ENCODE results near the gene TMEM51. TPM values are rescaled to one million over a fixed set of nuclear protein-coding genes. Genes with fewer than 3 reads are reported as not detected.

Gene TMEM51
- total RNA-seq, 1 donor from 2014 or later, result 2.4 TPM

DNA sequence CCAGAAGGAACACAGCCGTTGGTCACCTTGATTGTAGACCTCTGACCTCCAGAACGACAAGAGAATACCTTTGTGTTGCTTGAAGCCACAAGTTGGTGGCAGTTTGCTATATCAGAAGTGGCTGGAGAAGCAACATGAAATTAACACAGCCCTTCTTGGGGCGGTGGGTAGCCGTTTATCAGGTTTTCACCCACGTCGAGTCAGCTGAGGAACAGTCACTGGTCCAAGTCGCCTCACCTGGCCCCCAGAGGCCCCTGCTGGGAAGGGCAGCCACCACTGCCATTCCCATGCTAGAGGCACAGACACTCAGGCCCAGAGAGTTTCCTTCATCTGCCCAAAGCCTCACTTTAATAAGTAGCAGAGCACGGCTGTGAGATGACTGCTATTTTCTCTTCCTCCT, 37.7 kb downstream of the TMEM51 start:
- DNase-seq (ENCODE audit: low spot score) (no peak), ATAC-seq (no peak)

DNA sequence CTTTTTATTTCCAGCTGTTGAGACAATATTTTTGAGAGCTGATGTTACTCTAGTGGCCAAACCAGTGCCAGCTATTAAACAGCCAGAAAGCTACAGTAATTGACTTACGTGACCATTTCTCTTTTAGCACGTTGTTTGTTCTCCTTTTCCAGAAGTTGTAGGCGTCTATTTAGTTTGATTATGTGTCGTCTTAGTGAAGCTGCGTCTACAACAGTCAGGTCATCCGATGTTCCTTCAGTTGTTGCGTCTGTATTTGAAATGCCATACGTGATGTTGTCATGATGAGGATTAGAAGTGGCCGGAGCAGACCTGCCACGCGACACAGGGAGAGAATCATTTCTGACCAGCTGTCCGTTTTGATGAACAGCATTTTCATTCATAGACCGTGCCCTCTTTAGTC, 38.2 kb downstream of the TMEM51 start:
- DNase-seq (ENCODE audit: low spot score), result no peak

DNA sequence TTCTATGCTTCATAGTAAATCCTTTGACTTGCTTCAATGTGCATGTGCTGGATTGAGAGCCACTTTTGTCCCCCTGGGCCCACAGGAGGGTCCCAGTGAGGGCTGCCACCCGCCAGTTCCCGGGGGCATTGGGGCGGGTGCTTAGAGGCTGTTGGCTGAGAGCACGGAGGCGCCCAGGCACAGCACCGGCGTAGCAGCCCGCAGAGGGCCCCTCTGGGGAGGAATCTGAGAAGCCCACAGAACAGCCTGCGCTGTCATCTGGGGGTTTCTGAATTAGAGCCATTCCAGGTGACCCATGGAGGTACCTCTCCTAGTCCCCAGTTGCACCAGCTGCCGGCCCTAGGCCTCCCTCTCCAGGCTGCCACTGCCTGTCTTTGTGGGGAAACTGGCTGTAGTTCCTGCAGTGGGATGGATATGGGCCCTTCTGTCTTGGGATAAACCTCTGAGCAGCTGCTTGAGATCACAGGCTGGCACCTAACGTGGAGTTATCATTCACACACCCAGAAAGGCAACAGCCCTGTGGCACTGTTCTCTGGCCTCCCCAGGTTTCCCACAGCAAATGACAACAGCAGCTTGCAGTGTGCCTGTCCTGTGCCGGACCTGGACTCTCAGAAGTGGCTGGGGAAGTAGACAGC, 39.5 kb downstream of the TMEM51 start:
- no peak for ATAC-seq
- no peak for DNase-seq (ENCODE audit: low spot score)

More for the DNA sequence above, 38.2 kb downstream of the TMEM51 start:
- no peak for ATAC-seq

DNA sequence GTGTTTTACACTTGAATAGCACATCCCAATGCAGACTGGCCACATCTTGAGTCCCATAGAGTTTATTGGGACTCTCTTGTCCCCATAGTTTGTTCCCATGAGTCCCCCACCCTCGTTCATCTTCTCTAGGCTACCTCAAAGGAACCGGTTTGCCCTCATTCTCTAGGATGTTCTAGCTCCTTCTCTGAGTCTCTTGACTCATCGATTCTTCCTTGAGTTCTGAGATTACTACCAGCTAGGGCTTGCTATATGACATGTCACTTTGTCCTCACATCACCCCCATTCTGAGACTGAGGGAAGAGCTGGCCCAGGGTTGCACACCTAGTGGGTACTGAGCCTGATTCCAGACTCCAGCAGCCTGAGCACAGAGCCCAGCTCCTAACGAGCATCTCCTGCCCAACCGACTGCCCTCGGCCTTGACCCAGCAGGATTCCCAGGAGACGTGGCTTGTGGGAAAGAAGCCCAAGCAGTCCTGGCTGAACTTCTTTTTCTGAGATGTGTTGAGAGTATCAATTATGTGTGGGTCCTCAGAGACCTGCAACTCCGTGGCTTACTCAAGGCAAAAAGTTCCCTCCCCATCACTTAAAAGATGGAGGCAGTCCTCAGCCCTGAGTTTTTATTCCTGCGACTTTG, 42.0 kb downstream of the TMEM51 start:
- ATAC-seq (no peak), DNase-seq (ENCODE audit: low spot score) (no peak)

DNA sequence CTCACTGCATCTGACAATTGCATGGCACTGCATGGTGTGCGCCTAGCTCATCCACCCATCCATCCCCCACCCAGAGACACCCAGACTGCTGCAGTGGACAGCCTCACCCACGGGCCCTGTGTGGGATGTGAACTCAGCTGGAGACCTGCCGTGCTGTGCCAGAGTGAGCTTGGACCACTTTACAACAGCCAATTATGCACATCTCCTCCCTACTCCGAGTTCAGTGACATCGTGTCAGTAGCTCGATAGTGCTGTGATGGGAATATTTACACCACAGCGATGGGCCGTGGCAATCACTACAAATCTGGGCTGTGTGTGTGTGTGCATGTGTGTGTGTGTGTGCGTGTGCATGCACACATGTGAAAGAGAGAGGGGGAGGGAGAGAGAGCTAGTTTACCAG, 42.5 kb downstream of the TMEM51 start:
- ATAC-seq, result no peak

DNA sequence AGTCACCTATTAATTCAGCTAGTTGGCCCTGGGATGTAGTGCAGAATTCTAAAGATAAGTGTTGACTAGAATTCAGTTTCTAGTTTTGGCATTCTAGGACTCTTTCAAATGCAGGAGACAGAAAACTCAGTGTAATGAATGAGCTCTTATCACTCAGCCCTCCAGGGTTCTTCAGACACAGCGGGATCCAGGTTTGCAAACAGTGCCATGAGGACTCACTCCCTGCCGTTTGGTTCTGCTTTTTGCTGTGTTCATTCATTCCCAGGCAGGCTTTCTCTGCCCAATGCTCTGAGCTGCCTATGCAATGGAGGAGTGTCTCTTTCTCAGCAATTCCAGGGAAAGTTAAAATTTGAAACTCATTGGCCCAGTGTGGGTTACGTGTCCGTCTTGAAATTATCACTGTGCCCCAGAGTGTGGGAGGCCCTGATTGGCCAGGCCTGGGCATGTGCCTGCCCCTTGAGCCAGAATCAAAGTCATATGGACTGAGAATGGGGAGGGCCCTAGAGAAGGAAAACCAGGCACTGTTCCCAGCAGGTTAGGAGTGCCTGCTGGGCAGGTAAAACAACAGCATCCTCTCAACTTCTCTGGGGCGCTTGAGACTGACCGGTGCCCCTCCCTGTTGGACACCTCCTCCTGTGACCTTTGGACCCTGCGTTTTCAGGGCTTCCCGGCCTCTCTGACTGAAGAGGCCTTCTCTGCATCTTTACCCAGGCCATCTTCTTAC, 43.4 kb downstream of the TMEM51 start:
- ATAC-seq (no peak), DNase-seq (ENCODE audit: low spot score) (no peak)

More for the DNA sequence above, 42.5 kb downstream of the TMEM51 start:
- DNase-seq (ENCODE audit: low spot score), result no peak

DNA sequence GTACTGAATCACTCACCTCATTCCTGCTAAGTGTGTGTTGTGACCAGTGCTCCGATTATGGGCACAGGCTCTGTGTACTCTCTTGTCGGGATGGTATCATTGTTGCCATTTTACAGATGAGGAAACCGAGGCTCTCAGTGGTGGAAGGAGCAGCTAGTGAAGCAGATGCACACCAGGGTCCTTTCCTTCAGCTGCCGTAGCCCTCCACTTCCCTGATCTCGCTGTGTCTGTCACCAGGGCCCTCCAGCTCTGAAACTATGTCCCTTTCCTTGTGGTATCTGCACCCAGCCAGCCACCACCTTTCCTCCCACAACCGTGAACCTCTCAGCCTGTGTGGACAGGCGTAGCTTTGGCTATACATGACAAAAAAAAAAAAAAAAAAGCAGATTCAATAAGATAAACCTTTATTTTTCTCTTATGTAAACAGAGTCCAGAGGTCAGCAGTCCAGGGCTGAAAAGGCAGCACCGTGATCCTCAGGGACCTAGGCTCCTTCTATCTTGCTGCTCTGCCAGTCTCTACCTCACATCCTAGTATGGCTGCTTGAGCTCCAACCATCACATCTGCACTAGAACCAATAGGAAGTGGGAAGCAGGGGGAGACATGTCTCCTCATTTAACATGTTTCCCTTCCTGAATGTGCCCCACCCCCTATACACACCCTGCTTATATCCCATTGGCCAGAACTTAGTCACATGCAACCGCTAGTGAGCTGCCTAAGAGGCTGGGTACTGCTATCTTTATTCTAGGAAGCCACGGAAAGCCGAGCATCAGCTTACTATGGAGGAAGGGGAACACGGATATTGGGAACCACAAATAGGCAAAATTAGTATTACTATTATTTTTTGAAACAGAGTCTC, 44.3 kb downstream of the TMEM51 start:
- ATAC-seq (no peak), DNase-seq (ENCODE audit: low spot score) (no peak)

DNA sequence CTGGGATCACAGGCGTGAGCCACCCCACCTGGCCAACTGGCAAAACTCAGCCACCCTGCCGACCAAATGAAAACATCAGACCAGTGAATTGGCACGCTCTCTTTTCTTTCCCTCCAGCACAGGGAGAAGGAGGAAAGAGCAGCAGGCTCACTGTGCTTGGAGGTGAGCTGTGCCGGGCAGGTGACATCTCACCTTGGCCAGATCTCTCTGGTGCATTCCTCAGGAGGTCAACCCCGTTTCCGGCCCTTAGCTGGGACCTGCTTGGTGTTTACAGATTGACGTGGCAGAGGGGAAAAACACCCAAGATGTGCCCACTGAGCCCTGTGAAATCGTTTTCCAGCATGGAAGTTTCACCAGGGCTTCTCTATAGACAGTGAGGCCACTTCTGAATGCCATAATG, 45.1 kb downstream of the TMEM51 start:
- ATAC-seq (no peak), DNase-seq (ENCODE audit: low spot score) (no peak)

DNA sequence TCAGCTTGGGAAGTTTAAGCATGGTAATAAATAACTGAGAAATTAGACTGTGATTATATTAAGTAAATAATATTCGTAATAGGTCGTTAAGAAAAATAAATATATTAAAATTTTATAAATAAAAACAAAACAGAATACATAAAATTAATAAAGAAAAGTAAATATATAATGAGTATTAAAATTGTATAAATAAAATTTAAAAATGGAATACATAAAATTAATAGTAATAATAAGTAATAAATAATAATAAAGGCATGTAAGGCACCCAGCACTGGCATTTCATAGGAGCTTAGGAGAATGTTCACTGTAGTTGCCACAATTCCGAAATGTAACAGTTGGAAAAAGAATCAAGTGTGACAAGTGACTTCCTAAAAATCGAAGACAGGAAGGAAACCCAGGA, 47.7 kb downstream of the TMEM51 start:
- no peak for ATAC-seq

DNA sequence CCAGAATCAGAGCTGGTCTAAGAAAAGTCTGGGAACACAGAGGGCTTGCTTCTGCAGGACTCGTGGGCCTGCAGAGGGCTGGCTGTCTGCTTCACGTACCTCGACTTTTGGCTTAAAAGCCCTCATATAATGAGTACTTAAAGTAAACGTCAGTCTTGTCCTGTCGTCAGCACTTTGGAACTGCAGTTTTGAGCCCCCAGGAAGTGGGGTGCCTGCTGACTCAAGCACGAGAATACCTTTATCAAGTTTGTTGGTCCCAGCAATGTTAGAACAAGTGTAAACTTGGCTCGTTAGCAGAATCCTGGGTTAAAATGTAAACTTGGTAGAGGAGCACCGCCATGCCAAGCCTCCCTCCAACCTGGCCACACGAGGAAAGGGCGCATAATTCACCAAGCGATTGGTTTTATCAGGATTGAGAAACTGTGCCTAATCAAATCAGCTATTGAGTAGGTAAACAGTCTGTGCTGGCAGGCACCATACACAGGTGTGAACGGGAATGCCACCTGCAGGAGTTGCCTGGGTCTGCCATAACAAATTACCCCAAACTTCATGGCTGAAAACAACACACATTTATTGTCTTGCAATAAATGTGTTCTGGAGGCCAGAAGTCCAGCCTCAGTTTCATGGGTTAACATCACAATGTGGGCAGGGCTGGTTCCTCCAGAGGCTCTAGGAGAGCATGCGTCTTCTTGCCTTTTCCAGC, 48.5 kb downstream of the TMEM51 start:
- ATAC-seq, result peak; percentile 85
- DNase-seq (ENCODE audit: low spot score), result peak; percentile 54

More for the DNA sequence above, 47.7 kb downstream of the TMEM51 start:
- DNase-seq (ENCODE audit: low spot score), result no peak

DNA sequence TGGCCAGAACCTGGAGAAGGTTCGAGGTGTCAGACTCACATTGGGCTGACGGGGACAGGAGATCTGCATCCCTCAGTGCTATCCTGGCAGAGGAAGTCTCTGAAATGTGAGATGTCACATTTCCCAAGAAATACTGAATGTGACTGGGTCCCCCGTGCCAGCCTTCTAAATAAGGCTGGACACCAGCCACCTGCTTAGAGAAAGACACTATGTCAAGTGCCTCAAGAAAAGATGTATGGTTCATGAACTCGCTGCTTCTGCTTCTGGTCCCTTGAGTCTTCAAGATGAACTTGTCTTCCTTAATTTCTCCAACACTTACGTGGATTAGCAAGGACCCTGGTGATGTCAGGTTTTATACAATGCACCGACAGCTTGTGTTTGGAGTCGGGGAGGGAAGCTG, 51.4 kb downstream of the TMEM51 start:
- no peak for DNase-seq (ENCODE audit: low spot score)
- ATAC-seq, result no peak

DNA sequence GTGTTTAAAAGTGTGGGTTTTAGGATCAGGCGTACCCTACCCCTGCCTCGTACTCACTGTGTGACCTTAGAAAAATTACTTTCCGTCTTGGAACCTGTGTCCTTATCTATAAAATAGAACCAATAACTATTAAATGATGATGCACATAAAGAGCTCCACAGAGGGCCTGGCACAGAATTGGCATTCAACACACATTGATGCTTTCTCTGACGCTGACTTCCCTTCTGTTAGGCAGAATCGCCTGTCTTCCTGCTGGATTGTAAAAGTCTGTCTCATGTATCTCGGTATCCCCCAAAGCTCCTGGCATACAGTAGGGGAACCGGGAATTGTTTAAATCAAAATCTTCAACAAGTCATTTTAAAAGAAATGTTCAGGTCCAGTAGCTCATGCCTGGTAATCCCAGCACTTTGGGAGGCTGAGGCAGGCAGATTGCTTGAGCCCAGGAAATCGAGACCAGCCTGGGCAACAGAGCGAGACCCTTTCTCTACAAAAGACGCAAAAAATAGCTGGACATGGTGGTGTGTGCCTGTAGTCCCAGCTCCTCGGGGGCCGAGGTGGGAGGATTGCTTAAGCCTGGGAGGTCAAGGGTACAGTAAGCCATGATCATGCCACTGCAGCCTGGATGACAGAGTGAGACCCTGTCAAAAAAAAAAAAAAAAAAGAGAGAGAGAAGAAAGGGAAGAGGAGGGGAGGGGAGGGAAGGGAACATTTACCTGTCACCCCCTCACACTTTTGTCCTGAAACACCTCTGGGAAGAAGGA, 52.2 kb downstream of the TMEM51 start:
- DNase-seq (ENCODE audit: low spot score), result no peak
- no peak for ATAC-seq

DNA sequence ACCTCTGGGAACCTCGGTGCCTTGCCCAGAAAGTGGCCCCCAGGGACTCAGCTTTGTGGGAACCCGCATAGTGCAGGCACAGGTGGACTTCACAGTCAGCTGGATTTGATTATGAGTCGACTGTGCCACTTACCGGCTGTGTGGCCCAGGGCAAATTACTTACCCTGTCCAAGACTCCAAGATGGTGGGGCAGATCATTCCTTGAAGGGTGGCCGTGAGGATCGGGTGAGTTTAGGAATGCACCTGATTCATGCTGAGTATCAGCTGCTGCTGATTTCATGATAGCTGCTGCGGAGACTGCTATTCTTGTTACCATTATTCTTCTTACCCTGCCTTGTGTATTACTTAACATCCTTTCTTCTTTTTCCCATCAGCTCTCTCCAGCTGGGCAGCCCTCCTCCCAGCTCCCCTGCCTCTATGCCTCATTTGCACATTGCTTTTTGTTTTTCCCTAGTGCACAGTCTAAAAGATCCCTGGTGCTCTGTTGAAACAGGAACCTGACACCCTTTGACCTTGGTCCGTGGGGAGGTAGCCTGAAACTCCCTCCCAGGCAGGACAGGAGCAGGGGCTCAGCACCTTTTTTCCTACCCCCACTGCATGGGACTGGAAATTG, 53.0 kb downstream of the TMEM51 start:
- DNase-seq (ENCODE audit: low spot score), result no peak
- no peak for ATAC-seq

DNA sequence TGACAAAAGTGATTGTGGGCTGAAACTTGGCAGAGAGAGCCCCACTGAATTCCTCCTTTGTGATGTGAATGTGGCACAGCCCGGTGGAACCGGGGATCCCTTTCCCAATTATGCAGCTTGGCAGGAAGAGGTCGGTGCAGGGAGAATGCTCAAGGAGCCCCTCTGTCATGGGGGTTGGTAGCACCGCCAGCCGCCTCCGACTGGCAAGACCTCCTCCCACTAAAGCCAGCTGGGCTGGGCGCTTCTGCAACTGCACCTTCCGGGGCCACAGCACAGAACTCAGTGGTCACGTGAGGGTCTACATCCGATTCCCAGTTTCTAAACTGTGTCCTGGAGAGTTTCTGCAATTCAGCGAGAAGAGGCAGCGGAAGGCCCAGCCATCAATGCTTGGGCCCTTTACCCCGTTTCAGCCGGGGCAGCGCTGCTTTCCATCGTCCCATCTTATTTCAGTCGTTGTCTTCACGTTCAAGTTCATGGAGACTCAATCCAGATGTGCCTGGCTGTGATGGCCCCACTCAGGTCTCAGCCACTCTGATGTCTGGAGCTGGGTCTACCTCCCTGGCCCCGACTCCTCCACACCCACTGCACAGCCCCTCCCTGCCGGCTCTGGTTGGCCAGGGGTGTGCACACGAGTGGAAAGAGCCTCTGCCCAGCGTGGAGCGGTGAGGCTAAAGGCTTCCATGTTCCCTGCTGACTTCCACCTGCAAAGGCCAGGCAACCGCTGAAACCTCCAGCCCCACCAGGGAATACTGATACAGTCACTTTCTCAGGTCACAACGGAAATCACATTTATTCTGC, 53.7 kb downstream of the TMEM51 start:
- DNase-seq (ENCODE audit: low spot score), result no peak
- no peak for ATAC-seq

DNA sequence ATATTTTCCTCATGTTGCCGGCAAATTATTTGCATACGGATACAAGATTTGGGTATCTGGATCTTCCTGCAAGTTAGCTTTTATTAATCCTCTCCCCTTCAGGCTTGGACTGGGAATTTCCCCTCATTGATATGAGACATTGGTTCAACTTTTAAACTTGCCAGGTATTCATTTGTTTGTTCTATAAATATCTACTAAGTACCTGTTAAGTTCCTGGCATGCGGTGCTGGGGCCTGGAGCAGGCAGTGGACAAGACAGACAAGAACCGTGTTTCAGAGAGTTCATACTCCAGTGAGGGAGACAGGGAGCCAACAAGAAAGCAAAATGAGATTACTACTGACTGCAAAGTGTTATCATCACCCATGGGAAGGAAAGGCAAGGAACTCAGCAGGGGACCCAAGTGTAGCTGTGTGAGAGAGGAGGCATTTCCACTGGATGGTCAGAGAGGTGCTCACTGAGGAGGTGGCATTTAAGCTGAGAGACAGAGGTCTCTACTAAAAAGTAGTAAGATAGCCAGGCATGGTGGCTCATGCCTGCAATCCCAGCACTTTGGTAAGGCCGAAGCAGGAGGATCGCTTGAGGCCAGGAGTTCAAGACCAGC, 54.4 kb downstream of the TMEM51 start:
- DNase-seq (ENCODE audit: low spot score) (no peak), ATAC-seq (no peak)

DNA sequence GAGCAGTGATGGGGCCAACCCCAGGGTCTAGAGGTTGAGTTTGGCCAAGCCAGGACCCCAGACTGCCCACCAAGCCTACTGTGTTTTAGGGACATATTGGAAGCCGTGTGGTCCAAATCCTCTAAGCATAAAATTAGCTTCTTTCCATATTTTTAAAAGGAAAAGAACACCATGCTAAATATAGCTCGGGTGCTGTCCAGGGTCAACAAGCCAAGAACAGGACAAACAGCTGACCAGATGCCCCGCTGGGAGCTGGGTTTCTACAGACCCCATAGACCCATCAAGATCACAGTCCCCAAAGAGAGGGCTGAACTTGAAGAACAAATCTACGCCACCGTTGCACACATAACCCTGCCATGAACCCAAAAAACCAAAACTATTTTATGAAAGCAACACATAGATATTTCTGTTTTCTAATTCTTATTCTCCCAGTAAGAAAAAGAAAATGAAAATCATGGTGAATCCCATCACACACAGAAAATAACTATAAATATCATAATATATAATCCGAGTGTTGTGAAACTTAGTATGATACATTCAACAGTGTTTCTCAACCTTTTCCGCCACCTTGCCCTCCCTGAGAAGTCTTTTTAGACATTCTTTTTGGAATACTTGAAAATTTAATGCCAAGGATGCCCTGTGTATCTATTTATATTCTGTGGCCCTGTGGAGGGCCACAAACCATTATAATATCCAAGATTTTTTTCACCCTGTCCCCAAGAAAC, 57.3 kb downstream of the TMEM51 start:
- ATAC-seq, result no peak
- DNase-seq (ENCODE audit: low spot score), result no peak

DNA sequence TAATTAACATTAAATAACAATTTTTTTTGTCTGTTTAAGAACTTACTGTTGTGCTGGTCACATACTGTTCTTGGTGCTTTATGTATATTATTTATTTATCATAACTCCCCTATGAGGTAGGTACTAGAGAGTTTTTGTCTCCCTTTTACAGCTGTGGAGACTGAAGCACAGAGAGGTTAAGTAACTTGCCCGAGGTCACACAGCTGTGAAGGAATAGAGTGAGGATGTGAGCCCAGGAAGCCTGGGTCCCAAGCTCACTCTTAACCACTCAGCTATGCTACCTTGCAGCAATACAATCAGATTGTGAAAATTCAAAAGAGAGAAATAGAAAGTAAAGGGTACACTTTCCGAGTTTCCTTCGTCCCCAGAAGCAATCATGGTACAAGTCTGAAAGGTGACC, 57.9 kb downstream of the TMEM51 start:
- DNase-seq (ENCODE audit: low spot score), result no peak
- no peak for ATAC-seq
